Endothelial cell of umbilical vein (primary cell): ENCODE results near the gene ST6GALNAC4. TPM values are rescaled to one million over a fixed set of nuclear protein-coding genes. Genes with fewer than 3 reads are reported as not detected.

Experiments used
- BruUV-seq: library from RNA; stranded (reverse); fragments of 400-500 nt; replicated peaks from 2 replicates; lab custom pipeline; 2021; lab: Mats Ljungman, UMichigan
- CTCF ChIA-PET: fragments of 300-600, 350-600 bp; sonication (Branson Sonifier 250); formaldehyde crosslinking; loops from one replicate; lab custom pipeline; 2021; ENCODE audit warnings: antibody characterized with exemption, inconsistent platforms; lab: Charles Lee
- POLR2A ChIA-PET: fragments of 300-600, 350-600 bp; sonication (Branson Sonifier 250); formaldehyde crosslinking; loops from one replicate; lab custom pipeline; 2021; ENCODE audit warnings: antibody characterized with exemption, inconsistent platforms; lab: Charles Lee
- DNase-seq: peaks from one replicate; pipeline ENCODE4 v3.0.0-alpha.2; 2011; ENCODE audit warnings: low read depth, low spot score
- FAIRE-seq: peaks from 2 replicates; lab custom pipeline; 2011; peaks lifted over from hg19 to GRCh38; lab: Jason Lieb, UNC
- H2AFZ ChIP-seq: 2 replicates; pipeline ENCODE4 v1.6.0; 2012; ENCODE audit warnings: low read depth, low read length, control low read depth, inconsistent platforms
- H3K27ac ChIP-seq: 2 replicates; pipeline ENCODE4 v1.5.1; 2011; ENCODE audit warnings: low read depth, mild to moderate bottlenecking, control low read depth, low read length, moderate library complexity; ENCODE audit not compliant: insufficient read depth
- H3K27me3 ChIP-seq, 2 experiments: 2 replicates each; pipeline versions ENCODE4 v1.6.0 to v1.6.1; 2011; ENCODE audit warnings: low read length in 2 of 2, mixed read lengths in 1 of 2; ENCODE audit not compliant: control insufficient read depth in 2 of 2, insufficient read depth in 2 of 2
- H3K36me3 ChIP-seq, 2 experiments: 2 replicates in 1 of 2; 3 replicates in 1 of 2; pipeline ENCODE4 v1.5.1; 2011; ENCODE audit warnings: low read length in 2 of 2, mild to moderate bottlenecking in 1 of 2, moderate library complexity in 1 of 2; ENCODE audit not compliant: control insufficient read depth in 2 of 2, insufficient read depth in 2 of 2; ENCODE audit errors: extremely low read depth in 1 of 2
- H3K4me1 ChIP-seq: 3 replicates; pipeline ENCODE4 v1.5.1; 2011; ENCODE audit warnings: mild to moderate bottlenecking, low read length; ENCODE audit not compliant: control insufficient read depth, insufficient read depth; ENCODE audit errors: extremely low read depth
- H3K4me2 ChIP-seq: 2 replicates; pipeline ENCODE4 v1.6.1; 2011; ENCODE audit warnings: low read length, control low read depth, mixed read lengths; ENCODE audit not compliant: insufficient read depth
- H3K4me3 ChIP-seq, 3 experiments: fragments of 200-600 bp in 1 of 3; sonication (generic), shearing (Covaris generic) in 1 of 3; replicated peaks in 1 of 3; 2 replicates each; pipeline ENCODE4 v1.5.1; 2011 to 2016; ENCODE audit warnings: control low read depth in 3 of 3, low read length in 3 of 3, mild to moderate bottlenecking in 2 of 3, inconsistent platforms in 1 of 3, low read depth in 1 of 3, moderate library complexity in 1 of 3; ENCODE audit not compliant: insufficient read depth in 1 of 3
- H3K79me2 ChIP-seq: 2 replicates; pipeline ENCODE4 v1.6.0; 2012; ENCODE audit warnings: low read length, inconsistent platforms; ENCODE audit not compliant: control insufficient read depth, insufficient read depth
- H3K9ac ChIP-seq: replicated peaks from 2 replicates; pipeline ENCODE3; 2011; ENCODE audit warnings: low read length, control low read depth; ENCODE audit not compliant: insufficient read depth; ENCODE audit errors: extremely low read depth
- H3K9me1 ChIP-seq: replicated peaks from 3 replicates; pipeline ENCODE4 v1.6.0; 2011; ENCODE audit warnings: mild to moderate bottlenecking, low read length; ENCODE audit not compliant: control insufficient read depth, insufficient read depth; ENCODE audit errors: extremely low read depth
- H3K9me3 ChIP-seq: replicated peaks from 2 replicates; pipeline ENCODE4 v1.5.1; 2012; ENCODE audit warnings: low read length, inconsistent platforms; ENCODE audit not compliant: control insufficient read depth, insufficient read depth
- H4K20me1 ChIP-seq: replicated peaks from 2 replicates; pipeline ENCODE3; 2011; ENCODE audit warnings: mild to moderate bottlenecking, low read length; ENCODE audit not compliant: control insufficient read depth, insufficient read depth; ENCODE audit errors: extremely low read depth
- CTCF ChIP-seq, 2 donors: IDR thresholded peaks; 1 replicate in 1 of 2; 2 replicates in 1 of 2; pipeline ENCODE4 v1.5.1; 2011; ENCODE audit warnings: low read length in 2 of 2, mild to moderate bottlenecking in 2 of 2, moderate library complexity in 2 of 2, control low read depth in 1 of 2, inconsistent platforms in 1 of 2, low read depth in 1 of 2; ENCODE audit not compliant: insufficient read depth in 1 of 2; ENCODE audit errors: extremely low read depth in 1 of 2
- EZH2 ChIP-seq: IDR thresholded peaks from 2 replicates; pipeline ENCODE4 v1.6.1; 2012; ENCODE audit warnings: borderline replicate concordance, low read depth, mild to moderate bottlenecking, moderate library complexity, low read length, inconsistent platforms; ENCODE audit not compliant: severe bottlenecking
- FOS ChIP-seq: IDR thresholded peaks from 2 replicates; pipeline ENCODE4 v1.6.1; 2011; ENCODE audit warnings: mild to moderate bottlenecking, low read length, moderate library complexity, borderline replicate concordance; ENCODE audit not compliant: insufficient read depth
- GATA2 ChIP-seq: IDR thresholded peaks from 2 replicates; pipeline ENCODE4 v1.7.0; 2011; ENCODE audit warnings: low read depth, mild to moderate bottlenecking, moderate library complexity, mixed read lengths, low read length; ENCODE audit not compliant: insufficient read length, insufficient read depth
- JUN ChIP-seq: IDR thresholded peaks from 2 replicates; pipeline ENCODE4 v1.6.1; 2011; ENCODE audit warnings: borderline replicate concordance, low read depth; ENCODE audit not compliant: insufficient read length, insufficient read depth
- MAX ChIP-seq: IDR thresholded peaks from 2 replicates; pipeline ENCODE4 v1.6.1; 2011; ENCODE audit not compliant: insufficient read depth, insufficient read length
- MYC ChIP-seq: IDR thresholded peaks from one replicate; pipeline ENCODE4 v1.6.1; 2011; ENCODE audit warnings: mild to moderate bottlenecking, low read depth, low read length
- POLR2A ChIP-seq: IDR thresholded peaks from 2 replicates; pipeline ENCODE4 v1.6.1; 2012; ENCODE audit warnings: low read depth, mild to moderate bottlenecking, control low read depth, low read length
- POLR2AphosphoS5 ChIP-seq: IDR thresholded peaks from 2 replicates; pipeline ENCODE4 v1.6.1; 2012; ENCODE audit warnings: low read depth, mild to moderate bottlenecking, control low read depth, low read length, moderate library complexity; ENCODE audit not compliant: insufficient read depth
- dilution Hi-C: fragments of 300-500 bp; cut with MboI; formaldehyde crosslinking; loops from one replicate; pipeline ENCODE4 v1.15.0; 2019; ENCODE audit warnings: low sequenced_read_pairs; ENCODE audit not compliant: extremely low pct_ligation_motif_present
- intact Hi-C: fragments of 100-400 bp; cut with micrococcal nuclease; formaldehyde crosslinking; loops from one replicate; pipeline ENCODE4 v1.10.0; 2022
- polyA plus RNA-seq, 4 experiments: library from polyadenylated mRNA; depleted of rRNA in 3 of 4; stranded (reverse) in 3 of 4; unstranded in 1 of 4; fragments of >200 nt; gene quantifications; 2 replicates each; pipeline versions ENCODE4 v1.2.1 to v1.2.3, GENCODE V29; 2011 to 2012; ENCODE audit warnings: missing spikeins in 1 of 4
- total RNA-seq: library from RNA; stranded (reverse); gene quantifications from 2 replicates; pipeline ENCODE4 v1.2.3, GENCODE V29; 2021

ST6GALNAC4 gene
- total and polyA plus RNA-seq, 2 donors (not counting 3 experiments of a cell fraction or from before 2014, with no cell fraction given) = 45.9 to 85.3 TPM

- DNase-seq = no peak
- no TSS peak for BruUV-seq
- no peak overlapping the region for H3K27ac ChIP-seq
- H3K4me3 ChIP-seq = no peak overlapping the region
- H3K9ac ChIP-seq = no peak overlapping the region
- dilution Hi-C loops (no loop called here), intact Hi-C loops (loop anchor here (2.0 kb wide), 1 partner anchor 55 kb away; no protein-coding TSS in a partner anchor)
- FAIRE-seq = no peak
- no peaks in the 10 kb centered on the region for H4K20me1 ChIP-seq
- H3K36me3 ChIP-seq = peaks cover 0 to 20% of the 10 kb centered on the region in 2 experiments
- peaks cover 20% of the 10 kb centered on the region for H3K4me1 ChIP-seq
- TF ChIP-seq GATA2 (no peak), POLR2AphosphoS5 (no peak), EZH2 (no peak), FOS (no peak), MYC (no peak), CTCF (IDR thresholded peaks at IDR 0.05; ENCODE audit: extremely low read depth in 1 of 2, insufficient read depth in 1 of 2, low read depth in 1 of 2, low read length in 2 of 2) (no peak), POLR2A (no peak), MAX (no peak), JUN (no peak)
- H3K9me3 ChIP-seq = no peaks in the 10 kb centered on the region
- H3K79me2 ChIP-seq = peaks cover 11% of the 10 kb centered on the region
- no peaks in the 10 kb centered on the region for H3K9me1 ChIP-seq
- no peak overlapping the region for H3K4me2 ChIP-seq
- ChIA-PET CTCF (interaction anchor here (1.0 to 4.2 kb wide), 3 partner anchors 10 to 50 kb away, joined by 3 to 27 read pairs (median 8); no protein-coding TSS in a partner anchor), POLR2A (no interaction called here)
- H2AFZ ChIP-seq = no peak overlapping the region
- no peaks in the 10 kb centered on the region for H3K27me3 ChIP-seq
Measured at GRCh38 chr9:127871531-127871930, 45.3 kb downstream of the ST6GALNAC4 start.
